H1 (cell line): ENCODE results near the gene MANSC1.

Experiments
- CHD1 ChIP-seq: IDR thresholded peaks from 2 replicates; pipeline ENCODE4 v1.6.1; 2012; ENCODE audit warnings: low read depth, low read length, improper control_type of control experiment
- GABPA ChIP-seq: IDR thresholded peaks from 2 replicates; pipeline ENCODE4 v1.6.1; 2011; ENCODE audit warnings: mild to moderate bottlenecking, low read length, moderate library complexity, borderline replicate concordance; ENCODE audit not compliant: insufficient read depth
- SP2 ChIP-seq: IDR thresholded peaks from 2 replicates; pipeline ENCODE4 v1.6.1; 2012; ENCODE audit warnings: mild to moderate bottlenecking, low read length, inconsistent platforms
- USF2 ChIP-seq: IDR thresholded peaks from 2 replicates; pipeline ENCODE4 v1.6.1; 2011; ENCODE audit warnings: low read length, improper control_type of control experiment

- TF ChIP-seq CHD1 (no peak), USF2 (no peak), GABPA (no peak), SP2 (no peak)
Measured at GRCh38 chr12:12331896-12332295, 18.1 kb downstream of the MANSC1 start.
